Measurements from ENCODE around the gene SARNP. TPM values are rescaled to one million over a fixed set of nuclear protein-coding genes. Genes with fewer than 3 reads are reported as not detected.

SARNP gene
- polyA plus RNA-seq, 1 of the 3 experiments (the other 2 are of a cell fraction) = 65.8 TPM

GRCh38 chr12:55746174-55746912 is 71.2 kb downstream of the SARNP start:
- no peak for DNase-seq
- peak overlapping the region; percentile 14 to 76 for H3K27ac ChIP-seq (ENCODE audit: low read depth in 2 of 2, low read length in 1 of 2)
- peaks cover 3 to 18% of the 10 kb centered on the region in 2 experiments for H3K36me3 ChIP-seq (replicated peaks in 1 of 2; ENCODE audit: control insufficient read depth in 1 of 2, insufficient read depth in 2 of 2, low read length in 1 of 2)
- WGBS (ENCODE audit: low lambda C conversion rate) = 59% methylated on average over 3 of the region's 3 CpGs
- POLR2A ChIA-PET = interaction anchor here (0.6 to 0.7 kb wide), 2 partner anchors 83 to 102 kb away, joined by 3 read pairs; partner anchors contain the start of gene DNAJC14
- H3K4me1 ChIP-seq (ENCODE audit: control insufficient read depth in 1 of 2, insufficient read depth in 2 of 2, low read depth in 1 of 2, low read length in 1 of 2) = peaks cover 5 to 33% of the 10 kb centered on the region in 2 experiments; a peak in 3 of 4 replicates
- TF ChIP-seq RXRA (IDR thresholded peaks at IDR 0.05; ENCODE audit: borderline replicate concordance, low read depth) = no peak
- TF ChIP-seq ELF1 (IDR thresholded peaks at IDR 0.05) = no peak
- TF ChIP-seq RFX5 (IDR thresholded peaks at IDR 0.05; ENCODE audit: low read length) = no peak
- TF ChIP-seq POLR2AphosphoS5 (IDR thresholded peaks at IDR 0.05; ENCODE audit: low read depth, low read length) = no peak
- no peak for TF ChIP-seq USF2 (IDR thresholded peaks at IDR 0.05; ENCODE audit: borderline replicate concordance, low read depth, low read length)
- no peak for TF ChIP-seq ZBTB33 (IDR thresholded peaks at IDR 0.05; ENCODE audit: borderline replicate concordance, low read depth)
- TF ChIP-seq NFIC (IDR thresholded peaks at IDR 0.05; ENCODE audit: borderline replicate concordance) = no peak
- TF ChIP-seq TCF12 (IDR thresholded peaks at IDR 0.05) = no peak
- TF ChIP-seq FOXM1 (IDR thresholded peaks at IDR 0.05; ENCODE audit: low read depth) = no peak
- TF ChIP-seq SIN3A (IDR thresholded peaks at IDR 0.05; ENCODE audit: borderline replicate concordance, low read depth, low read length) = no peak
- TF ChIP-seq GABPA (IDR thresholded peaks at IDR 0.05; ENCODE audit: low read depth) = no peak
- TF ChIP-seq, protein P1, sequence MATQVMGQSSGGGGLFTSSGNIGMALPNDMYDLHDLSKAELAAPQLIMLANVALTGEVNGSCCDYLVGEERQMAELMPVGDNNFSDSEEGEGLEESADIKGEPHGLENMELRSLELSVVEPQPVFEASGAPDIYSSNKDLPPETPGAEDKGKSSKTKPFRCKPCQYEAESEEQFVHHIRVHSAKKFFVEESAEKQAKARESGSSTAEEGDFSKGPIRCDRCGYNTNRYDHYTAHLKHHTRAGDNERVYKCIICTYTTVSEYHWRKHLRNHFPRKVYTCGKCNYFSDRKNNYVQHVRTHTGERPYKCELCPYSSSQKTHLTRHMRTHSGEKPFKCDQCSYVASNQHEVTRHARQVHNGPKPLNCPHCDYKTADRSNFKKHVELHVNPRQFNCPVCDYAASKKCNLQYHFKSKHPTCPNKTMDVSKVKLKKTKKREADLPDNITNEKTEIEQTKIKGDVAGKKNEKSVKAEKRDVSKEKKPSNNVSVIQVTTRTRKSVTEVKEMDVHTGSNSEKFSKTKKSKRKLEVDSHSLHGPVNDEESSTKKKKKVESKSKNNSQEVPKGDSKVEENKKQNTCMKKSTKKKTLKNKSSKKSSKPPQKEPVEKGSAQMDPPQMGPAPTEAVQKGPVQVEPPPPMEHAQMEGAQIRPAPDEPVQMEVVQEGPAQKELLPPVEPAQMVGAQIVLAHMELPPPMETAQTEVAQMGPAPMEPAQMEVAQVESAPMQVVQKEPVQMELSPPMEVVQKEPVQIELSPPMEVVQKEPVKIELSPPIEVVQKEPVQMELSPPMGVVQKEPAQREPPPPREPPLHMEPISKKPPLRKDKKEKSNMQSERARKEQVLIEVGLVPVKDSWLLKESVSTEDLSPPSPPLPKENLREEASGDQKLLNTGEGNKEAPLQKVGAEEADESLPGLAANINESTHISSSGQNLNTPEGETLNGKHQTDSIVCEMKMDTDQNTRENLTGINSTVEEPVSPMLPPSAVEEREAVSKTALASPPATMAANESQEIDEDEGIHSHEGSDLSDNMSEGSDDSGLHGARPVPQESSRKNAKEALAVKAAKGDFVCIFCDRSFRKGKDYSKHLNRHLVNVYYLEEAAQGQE (IDR thresholded peaks at IDR 0.05; ENCODE audit: low read depth, low read length) = no peak
- TF ChIP-seq MEF2A (IDR thresholded peaks at IDR 0.05; ENCODE audit: borderline replicate concordance, low read depth) = no peak
- TF ChIP-seq, protein P2, sequence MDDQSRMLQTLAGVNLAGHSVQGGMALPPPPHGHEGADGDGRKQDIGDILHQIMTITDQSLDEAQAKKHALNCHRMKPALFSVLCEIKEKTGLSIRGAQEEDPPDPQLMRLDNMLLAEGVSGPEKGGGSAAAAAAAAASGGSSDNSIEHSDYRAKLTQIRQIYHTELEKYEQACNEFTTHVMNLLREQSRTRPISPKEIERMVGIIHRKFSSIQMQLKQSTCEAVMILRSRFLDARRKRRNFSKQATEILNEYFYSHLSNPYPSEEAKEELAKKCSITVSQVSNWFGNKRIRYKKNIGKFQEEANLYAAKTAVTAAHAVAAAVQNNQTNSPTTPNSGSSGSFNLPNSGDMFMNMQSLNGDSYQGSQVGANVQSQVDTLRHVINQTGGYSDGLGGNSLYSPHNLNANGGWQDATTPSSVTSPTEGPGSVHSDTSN (IDR thresholded peaks at IDR 0.05) = no peak
- no peak for TF ChIP-seq MXI1 (IDR thresholded peaks at IDR 0.05; ENCODE audit: low read depth, low read length)
- TF ChIP-seq FOSL2 (IDR thresholded peaks at IDR 0.05; ENCODE audit: borderline replicate concordance, low read depth) = no peak
- TF ChIP-seq RAD21 (IDR thresholded peaks at IDR 0.05; ENCODE audit: low read length) = no peak
- peaks cover 13% of the 10 kb centered on the region for H3F3A ChIP-seq (replicated peaks; ENCODE audit: insufficient read depth)
- no peak overlapping the region for H3K9ac ChIP-seq
- no peaks in the 10 kb centered on the region for H3K79me2 ChIP-seq (ENCODE audit: insufficient read depth)
- H3K9me3 ChIP-seq = no peaks in the 10 kb centered on the region
- CTCF ChIA-PET = interaction anchor here (1.1 to 14.4 kb wide), 5 partner anchors 8 to 249 kb away, joined by 3 to 358 read pairs (median 5); no protein-coding TSS in a partner anchor
- H3K27me3 ChIP-seq (ENCODE audit: insufficient read depth) = no peaks in the 10 kb centered on the region
- H3K4me2 ChIP-seq = peak overlapping the region; percentile 0; the same call in 1 of the 2 replicates
- H3K4me3 ChIP-seq (ENCODE audit: low read depth in 2 of 2, low read length in 1 of 2) = no peak overlapping the region
- H3K9me2 ChIP-seq = no peaks in the 10 kb centered on the region
- no peaks in the 10 kb centered on the region for H4K20me1 ChIP-seq (ENCODE audit: insufficient read depth)
- no peak overlapping the region for H2AFZ ChIP-seq (ENCODE audit: low read depth)

All from SK-N-SH (cell line).